ENCODE data around the gene SNAPC3. TPM values are rescaled to one million over a fixed set of nuclear protein-coding genes. Genes with fewer than 3 reads are reported as not detected.
"Not testable (repeated sequence)": the region's sequence is repeated elsewhere in the genome, so short reads cannot be mapped to it uniquely, and the experiment has no call there.

Gene SNAPC3
- total and polyA plus RNA-seq, 8 donors = 7.0 to 16.0 (median 8.8) TPM

GRCh38 chr9:15377625-15378540, 44.8 kb upstream of the SNAPC3 start:
- Histone ChIP-seq H3K4me1 (no peaks in the 10 kb centered on the region), H3K36me3 (no peaks in the 10 kb centered on the region), H3K27me3 (no peaks in the 10 kb centered on the region), H3K4me3 (no peak overlapping the region), H3K9me3 (no peaks in the 10 kb centered on the region), H3K27ac (no peak overlapping the region)
- TF ChIP-seq CTCF (IDR thresholded peaks at IDR 0.05) = no peak
- 81 to 91% methylated on average over 4 of the region's 4 CpGs for WGBS, 2 donors
- intact Hi-C loops (cut with DNase I) = no loop called here
- DNase-seq (no peak), FAIRE-seq (no peak), ATAC-seq (no peak)

- H3K27me3 ChIP-seq; FAIRE-seq; H3K36me3 ChIP-seq; intact Hi-C loops (cut with DNase I); H3K4me1 ChIP-seq; ATAC-seq; DNase-seq; H3K9me3 ChIP-seq; H3K4me3 ChIP-seq; H3K27ac ChIP-seq: not testable (repeated sequence)
- WGBS, 2 donors = 62 to 76% methylated on average over 4 of the region's 4 CpGs
Observed at GRCh38 chr9:15379317-15379716, 43.4 kb upstream of the SNAPC3 start.

GRCh38 chr9:15379888-15380287, 42.8 kb upstream of the SNAPC3 start:
- H3K4me3 ChIP-seq; H3K36me3 ChIP-seq; H3K27me3 ChIP-seq; ATAC-seq; H3K9me3 ChIP-seq; DNase-seq; H3K4me1 ChIP-seq; intact Hi-C loops (cut with DNase I); H3K27ac ChIP-seq; FAIRE-seq: not testable (repeated sequence)
- WGBS, 2 donors = 83 to 86% methylated on average over 5 of the region's 5 CpGs

- no peak for FAIRE-seq
- TF ChIP-seq CTCF (IDR thresholded peaks at IDR 0.05) = no peak
- Histone ChIP-seq H3K4me3 (no peak overlapping the region), H3K4me1 (no peaks in the 10 kb centered on the region), H3K27ac (no peak overlapping the region), H3K36me3 (no peaks in the 10 kb centered on the region), H3K27me3 (no peaks in the 10 kb centered on the region), H3K9me3 (no peaks in the 10 kb centered on the region)
- intact Hi-C loops (cut with DNase I) = no loop called here
- no peak for ATAC-seq
- 50 to 53% methylated on average over 1 of the region's 1 CpG for WGBS, 2 donors
- no peak for DNase-seq
Observed at GRCh38 chr9:15381491-15381890, 41.2 kb upstream of the SNAPC3 start.

GRCh38 chr9:15386465-15386864, 36.2 kb upstream of the SNAPC3 start:
- WGBS, 2 donors = 79 to 90% methylated on average over 6 of the region's 6 CpGs
- ATAC-seq (no peak), DNase-seq (no peak), FAIRE-seq (no peak)
- no peaks in the 10 kb centered on the region for H3K4me1 ChIP-seq
- H3K9me3 ChIP-seq = no peaks in the 10 kb centered on the region
- intact Hi-C loops (cut with DNase I) = no loop called here
- TF ChIP-seq CTCF (IDR thresholded peaks at IDR 0.05) = no peak
- no peaks in the 10 kb centered on the region for H3K36me3 ChIP-seq
- no peaks in the 10 kb centered on the region for H3K27me3 ChIP-seq
- no peak overlapping the region for H3K27ac ChIP-seq
- no peak overlapping the region for H3K4me3 ChIP-seq

GRCh38 chr9:15389173-15389572, 33.5 kb upstream of the SNAPC3 start:
- FAIRE-seq (no peak), DNase-seq (no peak), ATAC-seq (no peak)
- Histone ChIP-seq H3K4me1 (no peaks in the 10 kb centered on the region), H3K4me3 (no peak overlapping the region), H3K27me3 (no peaks in the 10 kb centered on the region), H3K9me3 (no peaks in the 10 kb centered on the region), H3K36me3 (no peaks in the 10 kb centered on the region), H3K27ac (no peak overlapping the region)
- no peak for TF ChIP-seq CTCF (IDR thresholded peaks at IDR 0.05)
- intact Hi-C loops (cut with DNase I) = no loop called here
